Endothelial cell (in vitro differentiated cells): ENCODE results near the gene OR5AN1. TPM values are rescaled to one million over a fixed set of nuclear protein-coding genes. Genes with fewer than 3 reads are reported as not detected.
"Not testable (repeated sequence)": the region's sequence is repeated elsewhere in the genome, so short reads cannot be mapped to it uniquely, and the experiment has no call there.

Experiments used
- DNase-seq: peaks from one replicate; pipeline ENCODE4 v3.0.0; 2021; ENCODE audit warnings: low spot score
- H3K27ac Mint-ChIP-seq: one replicate; pipeline ENCODE4 v1.8.0; 2021; ENCODE audit warnings: mixed read lengths, inconsistent platforms; ENCODE audit not compliant: unreplicated experiment
- H3K27me3 Mint-ChIP-seq: one replicate; pipeline ENCODE4 v1.8.0; 2021; ENCODE audit warnings: mild to moderate bottlenecking, moderate library complexity, mixed read lengths, inconsistent platforms; ENCODE audit not compliant: unreplicated experiment
- H3K36me3 Mint-ChIP-seq: one replicate; pipeline ENCODE4 v1.8.0; 2021; ENCODE audit warnings: mild to moderate bottlenecking, low read depth, mixed read lengths, inconsistent platforms; ENCODE audit not compliant: unreplicated experiment
- H3K4me1 Mint-ChIP-seq: one replicate; pipeline ENCODE4 v1.8.0; 2021; ENCODE audit warnings: mild to moderate bottlenecking, mixed read lengths, inconsistent platforms; ENCODE audit not compliant: unreplicated experiment
- H3K4me3 Mint-ChIP-seq: one replicate; pipeline ENCODE4 v1.8.0; 2021; ENCODE audit warnings: mild to moderate bottlenecking, mixed read lengths, inconsistent platforms; ENCODE audit not compliant: unreplicated experiment
- H3K9me3 Mint-ChIP-seq: one replicate; pipeline ENCODE4 v1.8.0; 2021; ENCODE audit warnings: mixed read lengths, inconsistent platforms; ENCODE audit not compliant: unreplicated experiment
- CTCF ChIP-seq: fragments of 200-600 bp; sonication (generic); IDR thresholded peaks from one replicate; pipeline ENCODE4 v1.5.0; 2021; ENCODE audit warnings: antibody characterized with exemption; ENCODE audit not compliant: unreplicated experiment
- total RNA-seq: library from RNA; stranded (reverse); fragmentation: NEBNext Ultra II Directional; extraction: Animal tissue kit (Norgen Biotek cat#: 25700); gene quantifications from one replicate; pipeline ENCODE4 v1.2.1, GENCODE V29; 2021; ENCODE audit not compliant: unreplicated experiment

OR5AN1 gene
- total RNA-seq, 1 donor from 2014 or later: not detected

DNA sequence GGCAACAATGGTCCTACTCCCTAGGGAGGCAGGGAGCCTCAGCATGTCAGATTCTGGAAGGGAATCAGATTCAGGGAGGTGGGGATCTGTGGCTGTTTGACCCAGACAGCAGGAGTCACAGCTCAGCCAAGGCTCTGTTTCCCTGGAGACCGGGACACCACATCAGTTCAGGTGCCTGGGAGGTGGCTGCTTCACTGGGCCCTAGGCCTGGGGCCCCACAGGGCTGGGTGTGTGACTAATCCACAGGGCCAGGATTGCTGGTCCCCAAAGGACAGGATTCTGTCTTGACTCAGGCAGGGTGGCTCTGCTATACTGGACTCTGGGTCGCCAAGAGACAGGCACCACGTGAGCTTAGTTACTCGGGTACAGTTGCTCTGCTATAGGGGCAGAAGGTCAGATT is 3.5 kb upstream of the OR5AN1 start:
- Mint-ChIP-seq H3K4me3 (no peak overlapping the region), H3K4me1 (no peaks in the 10 kb centered on the region), H3K27ac (no peak overlapping the region), H3K9me3 (peaks cover 12% of the 10 kb centered on the region), H3K27me3 (no peaks in the 10 kb centered on the region), H3K36me3 (peaks cover 5% of the 10 kb centered on the region)
- no peak for DNase-seq
- no peak for TF ChIP-seq CTCF

DNA sequence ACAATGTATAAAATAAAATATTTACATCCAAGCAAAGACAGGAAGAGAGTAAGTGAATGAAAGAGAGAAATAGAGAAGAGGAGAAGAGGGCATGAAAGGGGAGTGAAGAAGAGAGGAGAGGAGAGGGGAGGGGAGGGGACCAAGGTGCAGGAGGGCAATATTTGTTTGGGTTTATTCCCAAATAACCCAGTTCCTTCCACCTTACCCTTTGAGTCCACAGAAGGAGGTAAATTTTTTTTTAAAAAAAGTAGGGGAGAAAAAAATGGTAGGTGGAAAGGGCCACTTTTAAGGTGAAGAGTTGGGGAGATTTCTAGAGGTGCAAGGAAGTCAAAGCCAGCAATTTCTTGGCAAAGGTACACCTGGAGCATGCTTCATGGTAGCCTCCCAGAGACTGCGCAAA is 2.1 kb upstream of the OR5AN1 start:
- no peak overlapping the region for H3K27ac Mint-ChIP-seq
- no peaks in the 10 kb centered on the region for H3K27me3 Mint-ChIP-seq
- peaks cover 5% of the 10 kb centered on the region for H3K36me3 Mint-ChIP-seq
- no peaks in the 10 kb centered on the region for H3K4me1 Mint-ChIP-seq
- no peak for DNase-seq
- no peak overlapping the region for H3K4me3 Mint-ChIP-seq
- H3K9me3 Mint-ChIP-seq: peaks cover 8% of the 10 kb centered on the region
- no peak for TF ChIP-seq CTCF

- H3K9me3 Mint-ChIP-seq: no peaks in the 10 kb centered on the region
- no peaks in the 10 kb centered on the region for H3K36me3 Mint-ChIP-seq
- H3K4me1 Mint-ChIP-seq: no peaks in the 10 kb centered on the region
- no peak overlapping the region for H3K4me3 Mint-ChIP-seq
- no peak for TF ChIP-seq CTCF
- H3K27ac Mint-ChIP-seq: no peak overlapping the region
- DNase-seq: no peak
- no peaks in the 10 kb centered on the region for H3K27me3 Mint-ChIP-seq
These were observed 675 bp upstream of the OR5AN1 start for GRCh38 chr11:59358020-59358419.

DNA sequence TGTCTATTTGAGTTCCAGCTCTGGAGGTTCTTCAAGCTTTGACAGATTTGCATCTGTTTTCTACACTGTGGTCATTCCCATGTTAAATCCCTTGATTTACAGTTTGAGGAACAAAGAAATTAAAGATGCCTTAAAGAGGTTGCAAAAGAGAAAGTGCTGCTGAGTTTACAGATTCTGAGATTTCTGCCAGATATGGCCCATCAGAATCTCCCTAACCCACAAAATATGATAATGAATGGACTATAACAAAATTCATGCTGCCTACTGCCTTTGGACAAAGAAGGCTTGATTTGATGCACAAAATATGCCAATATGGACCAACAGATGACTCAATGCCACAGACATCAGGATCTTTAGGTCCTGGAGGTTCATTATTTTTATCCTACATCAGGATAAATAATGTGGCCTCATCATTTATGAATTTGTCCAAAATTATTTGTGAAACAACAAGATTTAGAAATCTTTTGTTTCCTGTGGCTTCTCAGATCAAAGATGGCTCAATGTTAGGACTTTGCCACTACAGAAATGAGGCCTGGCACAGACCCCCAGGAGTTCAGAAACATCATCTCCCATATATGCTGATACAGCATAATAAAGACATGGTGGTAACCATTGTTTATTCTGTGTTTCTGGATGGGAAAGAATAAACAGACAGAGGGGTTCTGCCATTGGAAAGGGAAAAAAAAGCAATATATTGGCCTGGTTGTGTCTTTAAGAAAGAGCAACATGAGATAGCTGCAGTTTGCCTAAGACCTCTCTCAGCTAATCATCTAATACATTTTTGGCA is 6.7 kb downstream of the OR5AN1 start:
- Mint-ChIP-seq H3K27me3 (peaks cover 5% of the 10 kb centered on the region), H3K4me1 (no peaks in the 10 kb centered on the region), H3K27ac (no peak overlapping the region), H3K4me3 (no peak overlapping the region), H3K9me3 (no peaks in the 10 kb centered on the region), H3K36me3 (peaks cover 5% of the 10 kb centered on the region)
- DNase-seq: no peak
- no peak for TF ChIP-seq CTCF

- H3K9me3 Mint-ChIP-seq: peaks cover 4% of the 10 kb centered on the region
- peaks cover 5% of the 10 kb centered on the region for H3K36me3 Mint-ChIP-seq
- H3K27me3 Mint-ChIP-seq: peaks cover 5% of the 10 kb centered on the region
- no peak overlapping the region for H3K4me3 Mint-ChIP-seq
- no peak overlapping the region for H3K27ac Mint-ChIP-seq
- TF ChIP-seq CTCF: no peak
- no peaks in the 10 kb centered on the region for H3K4me1 Mint-ChIP-seq
- DNase-seq: no peak
These were observed 9.7 kb downstream of the OR5AN1 start for GRCh38 chr11:59368238-59369022.

- not testable (repeated sequence) for H3K4me1 Mint-ChIP-seq, DNase-seq, H3K36me3 Mint-ChIP-seq, H3K27ac Mint-ChIP-seq, H3K9me3 Mint-ChIP-seq, H3K4me3 Mint-ChIP-seq, H3K27me3 Mint-ChIP-seq
These were observed 13.6 kb downstream of the OR5AN1 start for GRCh38 chr11:59372324-59372723.
